ENCODE data around the gene SETD3.

The SETD3 gene

GRCh38 chr14:99512571-99513182 is 32.0 kb upstream of the SETD3 start:
- intact Hi-C loops (cut with micrococcal nuclease) = no loop called here
- Mint-ChIP-seq H3K4me1 (ENCODE audit: low read depth) (no peaks in the 10 kb centered on the region), H3K36me3 (ENCODE audit: low read depth) (peaks cover 65% of the 10 kb centered on the region), H3K9me3 (no peaks in the 10 kb centered on the region), H3K27me3 (peaks cover 1% of the 10 kb centered on the region), H3K27ac (no peak overlapping the region), H3K4me3 (no peak overlapping the region)

DNA sequence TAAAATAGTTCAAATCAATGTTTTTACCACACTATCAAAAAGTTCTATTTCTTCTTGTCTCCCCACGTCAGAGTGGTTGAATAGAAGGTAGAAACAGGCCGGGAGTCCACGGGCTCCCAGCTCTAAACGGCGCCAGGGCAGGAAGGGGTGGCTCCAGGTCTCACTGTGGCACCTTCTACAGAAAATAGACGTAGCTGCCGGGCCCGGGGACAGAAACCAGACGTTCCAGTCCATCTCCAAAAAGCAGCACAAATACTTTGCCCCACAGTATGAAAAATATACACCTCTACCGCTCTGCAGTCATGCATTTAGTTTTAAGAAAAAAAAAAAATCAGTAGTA is 31.4 kb upstream of the SETD3 start:
- Mint-ChIP-seq H3K4me1 (ENCODE audit: low read depth) (no peaks in the 10 kb centered on the region), H3K27ac (no peak overlapping the region), H3K9me3 (no peaks in the 10 kb centered on the region), H3K27me3 (no peaks in the 10 kb centered on the region), H3K4me3 (no peak overlapping the region), H3K36me3 (ENCODE audit: low read depth) (peaks cover 71% of the 10 kb centered on the region)
- intact Hi-C loops (cut with micrococcal nuclease) = no loop called here

DNA sequence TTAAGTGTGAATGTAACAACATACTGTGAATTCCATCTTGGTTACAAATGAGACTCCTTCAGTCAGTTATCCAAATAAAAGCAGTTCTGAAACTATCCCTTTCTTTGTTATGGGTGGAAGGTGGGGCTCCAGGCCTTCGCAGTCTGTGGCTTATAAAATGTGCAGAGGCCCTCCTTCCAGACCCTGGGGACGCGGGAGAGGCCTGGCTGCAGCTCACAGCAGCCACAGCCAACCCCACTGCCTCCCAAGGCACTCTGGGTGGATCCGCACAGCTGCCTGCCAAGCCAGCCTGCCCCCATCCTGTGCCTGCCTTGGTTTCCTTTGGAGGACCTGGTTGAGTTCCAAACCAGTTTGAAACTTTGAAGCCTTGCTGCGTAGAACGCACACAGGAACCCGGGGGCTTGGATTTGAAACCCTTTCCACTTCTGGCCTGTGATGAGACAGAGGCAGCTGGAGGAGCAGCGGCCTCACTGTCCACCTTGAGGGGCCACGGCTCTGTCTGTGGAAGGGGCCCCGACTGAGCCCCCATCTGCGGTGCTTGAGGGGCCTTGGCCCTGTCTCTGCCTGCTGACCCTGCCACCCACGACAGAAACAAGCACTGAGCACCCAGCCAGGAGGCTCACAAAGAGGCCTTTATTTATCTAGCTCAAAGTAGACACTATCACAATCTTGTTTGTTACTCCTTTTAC is 30.9 kb upstream of the SETD3 start:
- intact Hi-C loops (cut with micrococcal nuclease) = no loop called here
- Mint-ChIP-seq H3K4me3 (no peak overlapping the region), H3K36me3 (ENCODE audit: low read depth) (peaks cover 76% of the 10 kb centered on the region)

GRCh38 chr14:99510556-99511139 is 30.0 kb upstream of the SETD3 start:
- Mint-ChIP-seq H3K9me3 (no peaks in the 10 kb centered on the region), H3K4me1 (ENCODE audit: low read depth) (no peaks in the 10 kb centered on the region), H3K27ac (no peak overlapping the region), H3K27me3 (no peaks in the 10 kb centered on the region), H3K4me3 (no peak overlapping the region), H3K36me3 (ENCODE audit: low read depth) (peaks cover 85% of the 10 kb centered on the region)
- intact Hi-C loops (cut with micrococcal nuclease) = no loop called here

More for the DNA sequence above, 30.9 kb upstream of the SETD3 start:
- no peaks in the 10 kb centered on the region for H3K27me3 Mint-ChIP-seq
- H3K9me3 Mint-ChIP-seq = no peaks in the 10 kb centered on the region
- no peak overlapping the region for H3K27ac Mint-ChIP-seq
- no peaks in the 10 kb centered on the region for H3K4me1 Mint-ChIP-seq (ENCODE audit: low read depth)

DNA sequence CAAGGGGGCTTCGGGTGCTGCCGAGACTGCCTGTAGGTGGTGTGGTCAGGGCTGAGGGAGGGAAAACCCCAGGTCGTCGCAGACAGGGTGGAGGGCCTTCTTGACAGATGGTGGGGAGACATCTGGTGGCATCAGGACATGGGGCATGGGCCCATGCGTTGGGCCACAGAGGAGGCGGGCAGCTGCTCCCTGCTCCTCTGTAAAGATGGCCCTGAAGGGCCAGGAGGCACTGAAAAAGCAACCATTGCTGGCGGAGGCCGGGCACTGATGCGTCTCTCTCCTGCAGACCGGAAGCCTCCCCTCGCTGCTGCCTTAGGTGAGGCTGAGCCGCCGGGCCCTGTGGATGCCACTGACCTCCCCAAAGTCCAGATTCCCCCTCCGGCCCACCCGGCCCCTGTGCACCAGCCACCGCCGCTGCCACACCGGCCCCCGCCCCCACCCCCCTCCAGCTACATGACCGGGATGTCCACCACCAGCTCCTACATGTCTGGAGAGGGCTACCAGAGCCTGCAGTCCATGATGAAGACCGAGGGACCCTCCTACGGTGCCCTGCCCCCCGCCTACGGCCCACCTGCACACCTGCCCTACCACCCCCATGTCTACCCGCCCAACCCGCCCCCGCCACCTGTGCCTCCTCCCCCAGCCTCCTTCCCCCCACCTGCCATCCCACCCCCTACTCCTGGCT is 29.4 kb upstream of the SETD3 start:
- Mint-ChIP-seq H3K27me3 (no peaks in the 10 kb centered on the region), H3K9me3 (no peaks in the 10 kb centered on the region), H3K4me1 (ENCODE audit: low read depth) (no peaks in the 10 kb centered on the region), H3K36me3 (ENCODE audit: low read depth) (peaks cover 92% of the 10 kb centered on the region), H3K27ac (no peak overlapping the region), H3K4me3 (no peak overlapping the region)
- intact Hi-C loops (cut with micrococcal nuclease) = no loop called here

GRCh38 chr14:99508896-99509629 is 28.4 kb upstream of the SETD3 start:
- Mint-ChIP-seq H3K4me1 (ENCODE audit: low read depth) (no peaks in the 10 kb centered on the region), H3K36me3 (ENCODE audit: low read depth) (peaks cover 98% of the 10 kb centered on the region), H3K4me3 (no peak overlapping the region), H3K9me3 (no peaks in the 10 kb centered on the region), H3K27ac (no peak overlapping the region), H3K27me3 (no peaks in the 10 kb centered on the region)
- intact Hi-C loops (cut with micrococcal nuclease) = no loop called here

DNA sequence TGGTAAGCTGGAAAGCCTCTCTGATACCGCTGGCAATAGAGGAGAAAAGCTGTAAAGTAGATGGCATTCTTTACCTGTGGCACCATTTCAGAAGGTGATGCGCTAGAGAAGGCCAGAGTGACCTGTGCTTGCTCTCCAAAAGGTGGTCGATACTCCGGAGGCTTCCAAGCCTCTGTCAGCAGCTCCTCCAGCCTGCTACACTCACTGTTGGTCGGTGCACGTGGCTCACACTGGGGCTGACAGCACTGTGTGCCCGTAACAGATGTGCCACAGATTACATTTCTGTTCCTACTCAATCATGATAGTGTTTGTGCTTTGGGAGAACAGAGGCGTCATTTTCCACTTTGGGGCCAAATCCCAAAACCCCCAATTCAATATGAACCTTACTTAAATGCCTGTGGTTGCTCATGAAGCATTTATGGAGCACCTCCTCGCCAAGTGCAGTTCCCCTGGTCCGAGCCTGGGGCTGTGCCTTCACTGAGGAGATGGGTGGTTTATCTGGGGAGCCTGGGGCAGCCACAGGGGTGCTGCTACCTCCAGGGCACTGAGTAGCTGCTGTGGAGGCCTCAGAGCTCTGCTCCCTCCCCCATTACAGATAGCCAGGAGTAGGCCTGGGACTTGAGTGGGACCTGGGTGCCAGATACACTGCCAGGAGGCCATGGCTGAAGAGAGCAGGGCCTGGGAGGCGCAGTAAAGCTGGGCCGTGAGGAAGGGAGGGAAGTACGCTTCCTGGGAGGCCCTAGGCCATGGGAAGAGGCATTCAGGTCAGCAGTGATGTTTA is 27.4 kb upstream of the SETD3 start:
- no peak overlapping the region for H3K27ac Mint-ChIP-seq
- H3K36me3 Mint-ChIP-seq (ENCODE audit: low read depth) = peaks cover 98% of the 10 kb centered on the region
- no peaks in the 10 kb centered on the region for H3K9me3 Mint-ChIP-seq
- H3K4me1 Mint-ChIP-seq (ENCODE audit: low read depth) = no peaks in the 10 kb centered on the region
- H3K27me3 Mint-ChIP-seq = no peaks in the 10 kb centered on the region
- H3K4me3 Mint-ChIP-seq = no peak overlapping the region
- intact Hi-C loops (cut with micrococcal nuclease) = no loop called here

GRCh38 chr14:99506276-99506675 is 25.6 kb upstream of the SETD3 start:
- H3K9me3 Mint-ChIP-seq = no peaks in the 10 kb centered on the region
- H3K4me1 Mint-ChIP-seq (ENCODE audit: low read depth) = no peaks in the 10 kb centered on the region
- H3K27ac Mint-ChIP-seq = no peak overlapping the region
- peaks cover 98% of the 10 kb centered on the region for H3K36me3 Mint-ChIP-seq (ENCODE audit: low read depth)
- intact Hi-C loops (cut with micrococcal nuclease) = no loop called here
- H3K4me3 Mint-ChIP-seq = no peak overlapping the region
- no peaks in the 10 kb centered on the region for H3K27me3 Mint-ChIP-seq

GRCh38 chr14:99505089-99505488 is 24.4 kb upstream of the SETD3 start:
- no peaks in the 10 kb centered on the region for H3K27me3 Mint-ChIP-seq
- intact Hi-C loops (cut with micrococcal nuclease) = no loop called here
- H3K36me3 Mint-ChIP-seq (ENCODE audit: low read depth) = peaks cover 100% of the 10 kb centered on the region
- no peak overlapping the region for H3K27ac Mint-ChIP-seq
- H3K4me3 Mint-ChIP-seq = no peak overlapping the region
- no peaks in the 10 kb centered on the region for H3K4me1 Mint-ChIP-seq (ENCODE audit: low read depth)
- H3K9me3 Mint-ChIP-seq = no peaks in the 10 kb centered on the region

- Mint-ChIP-seq H3K36me3 (ENCODE audit: low read depth) (peaks cover 98% of the 10 kb centered on the region), H3K27ac (no peak overlapping the region), H3K4me1 (ENCODE audit: low read depth) (no peaks in the 10 kb centered on the region), H3K9me3 (no peaks in the 10 kb centered on the region), H3K27me3 (no peaks in the 10 kb centered on the region), H3K4me3 (no peak overlapping the region)
- intact Hi-C loops (cut with micrococcal nuclease) = no loop called here
These were observed 23.3 kb upstream of the SETD3 start for GRCh38 chr14:99503848-99504453.

DNA sequence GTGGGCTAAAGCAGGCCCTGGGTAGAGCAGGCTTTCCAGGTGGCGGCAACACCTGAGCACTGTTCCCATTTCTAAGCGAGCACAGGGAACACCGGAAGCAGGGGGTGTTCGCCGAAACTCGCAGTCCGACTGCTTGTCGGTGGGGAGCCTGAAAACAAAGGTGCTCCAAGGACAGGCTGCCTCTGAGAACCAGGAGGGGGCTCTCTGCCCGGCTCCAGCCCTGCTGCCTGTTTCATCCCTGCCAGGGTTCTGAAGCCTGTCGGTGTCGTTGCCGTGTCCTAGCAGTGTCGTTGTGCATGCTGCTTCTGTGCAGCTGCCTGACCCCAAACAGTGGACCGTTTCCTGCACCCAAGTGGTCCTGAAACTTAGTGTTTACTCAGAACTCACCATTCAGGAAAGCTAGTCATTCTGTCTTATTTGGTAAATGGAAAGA is 22.3 kb upstream of the SETD3 start:
- intact Hi-C loops (cut with micrococcal nuclease) = no loop called here
- no peak overlapping the region for H3K4me3 Mint-ChIP-seq
- no peaks in the 10 kb centered on the region for H3K27me3 Mint-ChIP-seq
- H3K27ac Mint-ChIP-seq = no peak overlapping the region
- H3K9me3 Mint-ChIP-seq = no peaks in the 10 kb centered on the region
- no peaks in the 10 kb centered on the region for H3K4me1 Mint-ChIP-seq (ENCODE audit: low read depth)
- peaks cover 98% of the 10 kb centered on the region for H3K36me3 Mint-ChIP-seq (ENCODE audit: low read depth)

DNA sequence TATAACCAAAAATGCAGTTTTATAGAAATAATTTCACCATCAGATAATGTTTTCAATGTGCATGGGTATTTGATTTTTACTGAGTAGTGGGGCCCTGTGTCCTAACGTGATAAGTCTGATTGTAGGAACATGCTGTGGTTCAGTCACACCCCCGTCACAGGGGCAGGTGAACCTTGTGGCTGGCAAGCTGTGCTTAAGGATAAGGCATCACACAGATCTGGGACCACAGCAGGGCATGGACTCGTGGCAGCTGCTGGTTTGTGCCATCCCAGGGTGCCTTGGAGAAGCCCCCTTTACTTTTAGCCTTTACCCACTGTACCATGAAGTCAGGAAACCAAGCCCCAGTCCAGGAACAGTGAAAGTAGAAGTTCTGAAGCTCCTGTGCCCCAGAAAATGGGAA is 17.2 kb upstream of the SETD3 start:
- intact Hi-C loops (cut with micrococcal nuclease) = no loop called here
- Mint-ChIP-seq H3K4me3 (no peak overlapping the region), H3K36me3 (ENCODE audit: low read depth) (peaks cover 98% of the 10 kb centered on the region), H3K9me3 (no peaks in the 10 kb centered on the region), H3K27ac (no peak overlapping the region), H3K4me1 (ENCODE audit: low read depth) (no peaks in the 10 kb centered on the region), H3K27me3 (no peaks in the 10 kb centered on the region)

- Mint-ChIP-seq H3K9me3 (no peaks in the 10 kb centered on the region), H3K27ac (no peak overlapping the region), H3K4me1 (ENCODE audit: low read depth) (no peaks in the 10 kb centered on the region), H3K36me3 (ENCODE audit: low read depth) (peaks cover 98% of the 10 kb centered on the region), H3K4me3 (no peak overlapping the region), H3K27me3 (no peaks in the 10 kb centered on the region)
- intact Hi-C loops (cut with micrococcal nuclease) = no loop called here
These were observed 16.7 kb upstream of the SETD3 start for GRCh38 chr14:99497341-99497740.

Data from dendritic cell treated with granulocyte-macrophage colony-stimulating factor and Interleukin-4, amounts not matched to agents 40 ng/mL and 50 ng/mL, for 4 days (primary cell).